Heart left ventricle (tissue), 13 donors: Measurements from ENCODE around the gene ATP6V1G2.
A peak's percentile ranks its signal among the peaks of the same experiment; 100 is the strongest.

Experiments
- POLR2A ChIP-seq, 2 donors: fragments of 450-650 bp; IDR thresholded peaks; one replicate each; pipeline ENCODE4 v1.6.1; 2017; ENCODE audit warnings: antibody characterized with exemption in 2 of 2, mild to moderate bottlenecking in 2 of 2, moderate library complexity in 2 of 2
- TF ChIP-seq, protein P1 (sequence below), 12 donors: fragments of 200-600 bp; sonication (generic) in 4 of 12; IDR thresholded peaks; one replicate each; pipeline versions ENCODE4 v1.5.0 to v1.8.0; 2018 to 2022; ENCODE audit warnings: antibody characterized with exemption in 12 of 12, mild to moderate bottlenecking in 5 of 12
- donor health status: ischemic (EF 13 %, LVEDD 7.1; RV severe dilation, severe dysfunction).
- donor health status: DM: no; HTN: yes; CAD: no.
- donor health status: DM: no; HTN: no; CAD: no.
- donor health status: ischemic (EF 25% LVEDD 6.9; RV normal size, moderate dysfunction).
- donor health status: ischemic (EF 25% LVEDD 5.7; RV mildly dilated, moderate dysfunction).
- donor health status: ischemic (EF 35%, LVEDD 5.7; RV mildly dilated, moderate dysfunction).
- donor health status: nonischemic (EF 11% LVEDD 7.7; RV severe dilation, severe dysfunction).
- donor health status: DM: yes; HTN: yes; CAD: no.
- donor health status: PGD.
- donor health status: ischemic (EF 29% LVEDD 5.4; RV normal size, mild dysfunction).
- donor health status: nonischemic (EF 23%, LVEDD 6.1; RV moderate dilation, normal function).

DNA sequence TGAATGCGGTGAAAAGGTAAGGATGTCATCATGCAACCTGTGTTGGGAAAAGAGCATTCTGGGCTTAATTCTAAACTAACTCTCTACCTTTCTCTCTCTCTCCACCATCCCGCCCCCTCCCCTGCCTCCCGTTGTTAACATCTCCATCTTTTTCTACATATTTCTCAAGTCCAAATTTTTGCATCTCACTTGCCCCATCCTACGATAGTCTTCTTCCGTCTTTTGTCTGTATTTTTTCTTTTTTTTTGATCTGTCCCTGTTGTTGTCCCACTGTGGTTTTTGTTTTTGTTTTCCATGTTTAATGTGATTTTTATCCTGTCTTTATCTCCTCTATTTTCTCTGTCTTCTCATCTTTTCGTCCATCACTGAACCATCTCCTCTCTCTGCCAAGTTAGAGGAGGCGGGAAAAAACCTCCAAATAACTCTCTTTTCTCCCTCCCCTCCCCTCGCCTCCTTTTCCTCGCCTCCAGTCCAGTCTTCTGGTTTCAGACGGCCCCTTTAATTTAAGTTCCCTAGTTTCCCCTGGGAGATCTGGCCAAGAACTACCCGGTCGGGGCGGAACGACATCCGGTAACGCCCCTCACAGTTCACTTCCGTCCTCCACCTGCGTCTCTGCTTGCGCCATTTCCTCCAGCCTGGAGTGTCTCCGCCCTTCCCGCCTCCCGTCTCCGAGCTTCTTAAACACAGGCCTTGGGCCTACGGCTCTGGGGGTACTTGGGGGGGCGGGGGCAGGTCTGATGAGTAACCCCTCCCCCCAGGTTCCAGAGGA lies 734 bp upstream of the ATP6V1G2 start, which contains the start of gene NFKBIL1:
- TF ChIP-seq, protein P1, sequence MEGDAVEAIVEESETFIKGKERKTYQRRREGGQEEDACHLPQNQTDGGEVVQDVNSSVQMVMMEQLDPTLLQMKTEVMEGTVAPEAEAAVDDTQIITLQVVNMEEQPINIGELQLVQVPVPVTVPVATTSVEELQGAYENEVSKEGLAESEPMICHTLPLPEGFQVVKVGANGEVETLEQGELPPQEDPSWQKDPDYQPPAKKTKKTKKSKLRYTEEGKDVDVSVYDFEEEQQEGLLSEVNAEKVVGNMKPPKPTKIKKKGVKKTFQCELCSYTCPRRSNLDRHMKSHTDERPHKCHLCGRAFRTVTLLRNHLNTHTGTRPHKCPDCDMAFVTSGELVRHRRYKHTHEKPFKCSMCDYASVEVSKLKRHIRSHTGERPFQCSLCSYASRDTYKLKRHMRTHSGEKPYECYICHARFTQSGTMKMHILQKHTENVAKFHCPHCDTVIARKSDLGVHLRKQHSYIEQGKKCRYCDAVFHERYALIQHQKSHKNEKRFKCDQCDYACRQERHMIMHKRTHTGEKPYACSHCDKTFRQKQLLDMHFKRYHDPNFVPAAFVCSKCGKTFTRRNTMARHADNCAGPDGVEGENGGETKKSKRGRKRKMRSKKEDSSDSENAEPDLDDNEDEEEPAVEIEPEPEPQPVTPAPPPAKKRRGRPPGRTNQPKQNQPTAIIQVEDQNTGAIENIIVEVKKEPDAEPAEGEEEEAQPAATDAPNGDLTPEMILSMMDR (IDR thresholded peaks at IDR 0.05), result peak in 2 of 12 donors; percentile 1 to 21
- peak in 1 of 2 donors; percentile 62 for TF ChIP-seq POLR2A (IDR thresholded peaks at IDR 0.05)
